ENCODE data around the gene EIF3K.

The EIF3K gene

DNA sequence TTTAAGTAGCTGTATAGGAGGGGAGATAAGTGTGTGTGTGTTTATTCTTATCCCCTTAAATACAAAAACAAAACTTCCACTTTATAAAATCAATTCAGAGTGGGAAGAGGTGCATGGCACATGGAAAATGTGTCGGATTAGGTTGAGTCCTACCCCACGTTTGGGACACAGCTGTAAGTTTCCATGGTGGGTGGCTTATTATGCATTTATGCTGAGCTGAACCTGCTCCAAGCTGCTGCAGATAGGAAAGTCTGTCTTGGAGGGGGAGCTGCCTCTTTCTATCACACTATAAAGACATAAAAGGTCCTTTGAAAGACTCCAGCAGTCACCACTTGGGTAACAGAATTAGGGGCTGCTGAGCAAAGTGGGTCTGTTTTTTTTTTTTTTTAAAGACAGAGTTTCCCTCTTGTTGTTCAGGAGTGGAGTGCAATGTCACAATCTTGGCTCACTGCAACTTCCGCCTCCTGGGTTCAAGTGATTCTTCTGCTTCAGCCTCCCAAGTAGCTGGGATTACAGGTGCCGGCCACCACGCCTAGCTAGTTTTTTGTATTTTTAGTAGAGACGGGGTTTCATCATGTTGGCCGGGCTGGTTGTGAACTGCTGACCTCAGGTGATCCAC is 43.7 kb downstream of the EIF3K start:
- TF ChIP-seq EGR1 (IDR thresholded peaks at IDR 0.05) (no peak), CEBPB (IDR thresholded peaks at IDR 0.05) (no peak), NFIC (IDR thresholded peaks at IDR 0.05) (no peak), CREB1 (IDR thresholded peaks at IDR 0.05; ENCODE audit: low read depth) (no peak), YY1 (IDR thresholded peaks at IDR 0.05; ENCODE audit: low read depth) (no peak), ZBTB7A (IDR thresholded peaks at IDR 0.05; ENCODE audit: low read depth) (no peak), REST (IDR thresholded peaks at IDR 0.05; ENCODE audit: low read depth) (no peak), MAX (IDR thresholded peaks at IDR 0.05) (no peak), TEAD4 (IDR thresholded peaks at IDR 0.05) (no peak), TAF1 (IDR thresholded peaks at IDR 0.05; ENCODE audit: low read depth) (no peak), EP300 (IDR thresholded peaks at IDR 0.05; ENCODE audit: borderline replicate concordance) (no peak), FOXM1 (IDR thresholded peaks at IDR 0.05; ENCODE audit: borderline replicate concordance, low read depth) (no peak), TCF12 (IDR thresholded peaks at IDR 0.05; ENCODE audit: low read depth) (no peak), RAD21 (IDR thresholded peaks at IDR 0.05; ENCODE audit: low read depth) (no peak)
- TF ChIP-seq, protein P1, sequence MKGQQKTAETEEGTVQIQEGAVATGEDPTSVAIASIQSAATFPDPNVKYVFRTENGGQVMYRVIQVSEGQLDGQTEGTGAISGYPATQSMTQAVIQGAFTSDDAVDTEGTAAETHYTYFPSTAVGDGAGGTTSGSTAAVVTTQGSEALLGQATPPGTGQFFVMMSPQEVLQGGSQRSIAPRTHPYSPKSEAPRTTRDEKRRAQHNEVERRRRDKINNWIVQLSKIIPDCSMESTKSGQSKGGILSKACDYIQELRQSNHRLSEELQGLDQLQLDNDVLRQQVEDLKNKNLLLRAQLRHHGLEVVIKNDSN (IDR thresholded peaks at IDR 0.05): no peak

GRCh38 chr19:38663156-38663651 is 44.2 kb downstream of the EIF3K start:
- no peak for TF ChIP-seq TEAD4 (IDR thresholded peaks at IDR 0.05)
- TF ChIP-seq TAF1 (IDR thresholded peaks at IDR 0.05; ENCODE audit: low read depth): no peak
- no peak for TF ChIP-seq CEBPB (IDR thresholded peaks at IDR 0.05)
- TF ChIP-seq NFIC (IDR thresholded peaks at IDR 0.05): no peak
- TF ChIP-seq RAD21 (IDR thresholded peaks at IDR 0.05; ENCODE audit: low read depth): no peak
- TF ChIP-seq EGR1 (IDR thresholded peaks at IDR 0.05): no peak
- no peak for TF ChIP-seq ZBTB7A (IDR thresholded peaks at IDR 0.05; ENCODE audit: low read depth)
- no peak for TF ChIP-seq CREB1 (IDR thresholded peaks at IDR 0.05; ENCODE audit: low read depth)
- no peak for TF ChIP-seq REST (IDR thresholded peaks at IDR 0.05; ENCODE audit: low read depth)
- no peak for TF ChIP-seq YY1 (IDR thresholded peaks at IDR 0.05; ENCODE audit: low read depth)
- TF ChIP-seq TCF12 (IDR thresholded peaks at IDR 0.05; ENCODE audit: low read depth): no peak
- no peak for TF ChIP-seq EP300 (IDR thresholded peaks at IDR 0.05; ENCODE audit: borderline replicate concordance)
- no peak for TF ChIP-seq FOXM1 (IDR thresholded peaks at IDR 0.05; ENCODE audit: borderline replicate concordance, low read depth)
- TF ChIP-seq, protein P1 (IDR thresholded peaks at IDR 0.05): no peak
- TF ChIP-seq MAX (IDR thresholded peaks at IDR 0.05): no peak

DNA sequence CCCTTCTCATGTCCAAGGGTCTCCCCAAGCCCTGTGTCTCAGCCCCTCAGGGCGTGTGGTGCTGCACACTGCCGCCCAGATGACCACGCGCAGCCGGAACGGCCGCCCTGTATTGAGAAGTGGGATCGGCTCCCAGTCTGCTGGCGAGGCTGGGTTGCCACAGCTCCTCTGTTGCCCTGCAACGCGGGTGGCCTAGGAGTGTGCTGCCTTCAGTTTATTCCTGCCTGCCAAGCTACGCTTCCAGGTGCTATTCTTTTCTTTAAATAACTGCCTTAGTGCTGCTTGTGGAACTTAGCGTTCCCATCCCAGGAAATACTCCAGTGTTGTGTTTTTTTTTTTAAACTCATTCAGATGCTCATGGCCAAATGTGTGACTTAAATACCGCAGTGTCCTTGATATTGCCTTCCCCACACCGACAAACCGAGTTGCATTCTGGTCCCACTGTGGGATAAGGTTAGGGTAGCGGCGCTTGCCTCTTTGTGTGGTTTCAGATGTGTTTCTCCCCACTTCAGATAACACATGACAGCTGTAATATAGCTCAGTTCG is 45.0 kb downstream of the EIF3K start:
- TF ChIP-seq REST (IDR thresholded peaks at IDR 0.05; ENCODE audit: low read depth) (no peak), TCF12 (IDR thresholded peaks at IDR 0.05; ENCODE audit: low read depth) (no peak), CREB1 (IDR thresholded peaks at IDR 0.05; ENCODE audit: low read depth) (no peak), TAF1 (IDR thresholded peaks at IDR 0.05; ENCODE audit: low read depth) (no peak), TEAD4 (IDR thresholded peaks at IDR 0.05) (no peak), CEBPB (IDR thresholded peaks at IDR 0.05) (no peak), RAD21 (IDR thresholded peaks at IDR 0.05; ENCODE audit: low read depth) (no peak), EP300 (IDR thresholded peaks at IDR 0.05; ENCODE audit: borderline replicate concordance) (no peak), EGR1 (IDR thresholded peaks at IDR 0.05) (no peak), FOXM1 (IDR thresholded peaks at IDR 0.05; ENCODE audit: borderline replicate concordance, low read depth) (no peak), YY1 (IDR thresholded peaks at IDR 0.05; ENCODE audit: low read depth) (no peak), MAX (IDR thresholded peaks at IDR 0.05) (no peak), ZBTB7A (IDR thresholded peaks at IDR 0.05; ENCODE audit: low read depth) (no peak), NFIC (IDR thresholded peaks at IDR 0.05) (no peak)
- TF ChIP-seq, protein P1 (IDR thresholded peaks at IDR 0.05): no peak

All from Ishikawa (cell line).